K562 (cell line): Measurements from ENCODE around the gene PRDM15.

Experiments used
- CBFB ChIP-seq: sonication (generic); formaldehyde crosslinking; IDR thresholded peaks from 2 replicates; pipeline ENCODE4 v1.4.0; 2020; ENCODE audit warnings: mild to moderate bottlenecking, missing genetic modification reagents
- CBX2 ChIP-seq: fragments of 200-600 bp; sonication (generic); IDR thresholded peaks from one replicate; pipeline ENCODE4 v1.6.1; 2012; ENCODE audit warnings: mild to moderate bottlenecking, low read length, inconsistent platforms; ENCODE audit not compliant: insufficient read depth, poor library complexity, severe bottlenecking
- CREB1 ChIP-seq, 2 experiments: sonication (generic) in 1 of 2; formaldehyde crosslinking in 1 of 2; IDR thresholded peaks; 2 replicates each; pipeline versions ENCODE4 v1.6.1 to v1.8.0; 2012 to 2022; ENCODE audit warnings: inconsistent platforms in 1 of 2, mild to moderate bottlenecking in 1 of 2, missing genetic modification reagents in 1 of 2, moderate library complexity in 1 of 2
- CTCF ChIP-seq, 3 experiments: IDR thresholded peaks in 2 of 3; conservative IDR thresholded peaks in 1 of 3; 2 replicates each; pipeline ENCODE4 v1.5.1; 2011 to 2012; ENCODE audit warnings: low read length in 3 of 3, mild to moderate bottlenecking in 3 of 3, control low read depth in 2 of 3, improper control_type of control experiment in 1 of 3, inconsistent platforms in 1 of 3, low read depth in 1 of 3, mixed read lengths in 1 of 3, moderate library complexity in 1 of 3; ENCODE audit not compliant: insufficient read depth in 2 of 3
- POLR2A ChIP-seq: fragments of 450-650 bp; conservative IDR thresholded peaks from 2 replicates; pipeline ENCODE4 v1.6.1; 2016
- TAL1 ChIP-seq: fragments of 450-650 bp; IDR thresholded peaks from 2 replicates; pipeline ENCODE4 v1.6.1; 2016; ENCODE audit warnings: mild to moderate bottlenecking
- ZFX ChIP-seq: sonication (generic); formaldehyde crosslinking; IDR thresholded peaks from 2 replicates; pipeline ENCODE4 v1.8.0; 2022; ENCODE audit warnings: mild to moderate bottlenecking, missing genetic modification reagents, moderate library complexity
- ZNF175 ChIP-seq: fragments of 200-800 bp; sonication (Bioruptor generic); IDR thresholded peaks from 2 replicates; pipeline ENCODE4 v1.6.1; 2016; ENCODE audit warnings: low read depth, mild to moderate bottlenecking, missing genetic modification characterization, missing compliant biosample characterization

DNA sequence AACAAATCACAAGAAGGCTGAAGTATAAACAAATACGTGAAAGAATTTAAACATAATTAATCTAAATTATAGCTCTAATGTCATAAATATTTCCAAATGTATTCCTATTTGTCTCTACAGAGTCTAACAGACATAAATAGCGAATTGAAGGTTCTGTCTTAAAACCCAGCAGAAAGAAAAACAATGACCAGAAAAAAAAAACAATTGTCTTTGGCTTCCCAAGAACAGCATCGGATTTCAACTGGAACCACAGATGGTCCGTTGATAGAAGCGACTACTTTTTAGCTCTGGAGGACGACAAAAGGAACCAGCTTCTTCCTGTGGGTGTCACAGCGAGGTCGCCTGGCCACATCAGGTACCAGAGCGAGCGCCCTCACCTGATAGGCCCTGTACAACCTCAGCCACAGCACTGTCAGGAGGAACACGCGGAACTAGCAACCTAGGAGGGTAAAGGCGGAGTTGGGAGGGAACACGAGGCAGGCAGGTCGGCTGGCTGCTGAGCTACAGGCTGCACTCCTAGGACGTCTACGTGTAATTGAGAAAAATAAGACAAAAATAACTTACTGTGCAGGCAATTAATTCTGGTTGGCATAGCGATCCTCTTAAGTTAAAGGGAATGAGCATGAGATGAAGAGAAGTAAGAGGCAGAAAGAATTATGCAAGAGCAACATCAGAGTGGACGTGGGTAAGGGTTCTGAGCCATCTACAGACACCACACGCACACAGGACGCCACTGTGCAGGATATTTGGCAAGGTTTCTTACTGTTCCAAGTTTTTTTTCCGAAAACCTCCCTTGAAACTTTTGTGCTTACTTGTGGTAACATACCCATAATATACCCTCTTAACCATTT, 16.7 kb upstream of the PRDM15 start:
- TF ChIP-seq ZNF175 (CRISPR knock-in tag) (no peak), CBFB (CRISPR knock-in tag) (no peak), POLR2A (no peak), CREB1 (IDR thresholded peaks at IDR 0.05) (no peak), CREB1 (CRISPR knock-in tag; IDR thresholded peaks at IDR 0.05) (no peak), ZFX (CRISPR knock-in tag) (0 out of 2 replicates have a peak, but pooled peaks have one; percentile 41), TAL1 (no peak), CTCF (IDR thresholded peaks at IDR 0.05 in 2 of 3, conservative IDR thresholded peaks at IDR 0.05 in 1 of 3; ENCODE audit: insufficient read depth in 2 of 3, low read depth in 1 of 3, low read length in 3 of 3) (peak in 2 of 3 experiments; percentile 8 to 25; a peak in 1 of 6 replicates), CBX2 (no peak)
